ENCODE results near the gene ASL.

- TF ChIP-seq CTCF (IDR thresholded peaks at IDR 0.05): no peak
- peak; percentile 88 for TF ChIP-seq JUND (IDR thresholded peaks at IDR 0.05)
- peak; percentile 85 for TF ChIP-seq TCF12 (IDR thresholded peaks at IDR 0.05)
- no peak for TF ChIP-seq CHD2 (IDR thresholded peaks at IDR 0.05; ENCODE audit: low read length, partially characterized antibody)
- peak; percentile 56; the same call in 1 of the 2 replicates for TF ChIP-seq POLR2AphosphoS5 (IDR thresholded peaks at IDR 0.05; ENCODE audit: low read depth, low read length)
- TF ChIP-seq TAF1 (IDR thresholded peaks at IDR 0.05; ENCODE audit: borderline replicate concordance, low read depth, low read length): no peak
- TF ChIP-seq FOXJ3 (CRISPR knock-in tag; IDR thresholded peaks at IDR 0.05): no peak
- TF ChIP-seq RXRA (IDR thresholded peaks at IDR 0.05; ENCODE audit: borderline replicate concordance, low read depth): no peak
- TF ChIP-seq EP300 (IDR thresholded peaks at IDR 0.05; ENCODE audit: borderline replicate concordance in 1 of 2, low read depth in 1 of 2, low read length in 1 of 2): peak in 1 of 2 experiments; percentile 82; a peak in 1 of 4 replicates
- no peak for TF ChIP-seq RCOR1 (IDR thresholded peaks at IDR 0.05; ENCODE audit: low read length)
- TF ChIP-seq YY1 (IDR thresholded peaks at IDR 0.05; ENCODE audit: low read depth): no peak
- TF ChIP-seq SMC3 (IDR thresholded peaks at IDR 0.05; ENCODE audit: low read depth, low read length): no peak
These were observed 35.2 kb downstream of the ASL start for GRCh38 chr7:66110856-66111255.

Data from SK-N-SH (cell line).